Urinary bladder (tissue), 4 donors: ENCODE results near the gene FBRSL1. TPM values are rescaled to one million over a fixed set of nuclear protein-coding genes. Genes with fewer than 3 reads are reported as not detected.
A peak's percentile ranks its signal among the peaks of the same experiment; 100 is the strongest.
"Not testable (repeated sequence)": the region's sequence is repeated elsewhere in the genome, so short reads cannot be mapped to it uniquely, and the experiment has no call there.

Source experiments
- DNase-seq: peaks from one replicate; pipeline ENCODE4 v3.0.0-alpha.2; 2015; ENCODE audit errors: extremely low spot score
- H3K27ac ChIP-seq: one replicate; pipeline ENCODE4 v1.5.1; 2013; ENCODE audit warnings: low read depth, mild to moderate bottlenecking, moderate library complexity
- H3K36me3 ChIP-seq: one replicate; pipeline ENCODE4 v1.6.1; 2013; ENCODE audit warnings: mild to moderate bottlenecking, moderate library complexity; ENCODE audit not compliant: insufficient read depth
- H3K4me1 ChIP-seq: one replicate; pipeline ENCODE4 v1.6.1; 2013; ENCODE audit warnings: mild to moderate bottlenecking, moderate library complexity; ENCODE audit not compliant: insufficient read depth
- H3K4me3 ChIP-seq: one replicate; pipeline ENCODE4 v1.5.1; 2013; ENCODE audit warnings: low read depth, low read length
- WGBS: extraction: QIAGEN DNeasy Blood & Tissue Kit; methylation state at CpG from one replicate; pipeline ENCODE4 v1.1.7; 2013; 5-methylcytosine and 5-hydroxymethylcytosine counted together
- polyA plus RNA-seq: library from polyadenylated mRNA; stranded (reverse); fragments of 200-250 nt; gene quantifications from one replicate; pipeline ENCODE4 v1.2.3, GENCODE V29; 2013
- total RNA-seq: library from RNA; depleted of rRNA; stranded (reverse); fragments of >200 nt; gene quantifications from one replicate; pipeline ENCODE4 v1.2.3, GENCODE V29; 2014
- donor health status: healthy with polysubstance abuse.
- donor health status: healthy.

The FBRSL1 gene
- total RNA-seq (4.0 TPM), polyA plus RNA-seq (46.1 TPM)

- H3K4me1 ChIP-seq: peaks cover 3% of the 10 kb centered on the region
- DNase-seq: peak; percentile 58
Observed at GRCh38 chr12:132489602-132490266, at the start of gene FBRSL1. Gene FBRSL1, plus strand, starts transcription at chr12:132490151.

DNA sequence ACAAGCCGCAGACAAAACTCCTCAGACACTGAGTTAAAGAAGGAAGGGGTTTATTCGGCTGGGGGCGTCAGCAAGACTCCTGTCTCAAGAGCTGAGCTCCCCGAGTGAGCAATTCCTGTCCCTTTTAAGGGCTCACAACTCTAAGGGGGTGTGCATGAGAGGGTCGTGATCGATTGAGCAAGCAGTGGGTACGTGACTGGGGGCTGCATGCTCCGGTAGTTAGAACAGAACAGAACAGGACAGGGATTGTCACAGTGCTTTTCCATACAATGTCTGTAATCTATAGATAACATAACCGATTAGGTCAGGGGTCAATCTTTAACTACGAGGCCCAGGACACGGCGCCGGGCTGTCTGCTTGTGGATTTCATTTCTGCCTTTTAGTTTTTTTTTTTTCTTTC is 49.5 kb upstream of the FBRSL1 start:
- H3K4me1 ChIP-seq, H3K36me3 ChIP-seq, H3K4me3 ChIP-seq, DNase-seq, H3K27ac ChIP-seq: not testable (repeated sequence)
- 76% methylated on average over 13 of the region's 13 CpGs for WGBS

More at GRCh38 chr12:132489602-132490266, at the start of gene FBRSL1:
- Histone ChIP-seq H3K36me3 (no peaks in the 10 kb centered on the region), H3K4me3 (peak within 1 kb of the TSS; percentile 88), H3K27ac (peak within 1 kb of the TSS; percentile 72)
- WGBS: 2% methylated on average over 95 of the region's 96 CpGs

DNA sequence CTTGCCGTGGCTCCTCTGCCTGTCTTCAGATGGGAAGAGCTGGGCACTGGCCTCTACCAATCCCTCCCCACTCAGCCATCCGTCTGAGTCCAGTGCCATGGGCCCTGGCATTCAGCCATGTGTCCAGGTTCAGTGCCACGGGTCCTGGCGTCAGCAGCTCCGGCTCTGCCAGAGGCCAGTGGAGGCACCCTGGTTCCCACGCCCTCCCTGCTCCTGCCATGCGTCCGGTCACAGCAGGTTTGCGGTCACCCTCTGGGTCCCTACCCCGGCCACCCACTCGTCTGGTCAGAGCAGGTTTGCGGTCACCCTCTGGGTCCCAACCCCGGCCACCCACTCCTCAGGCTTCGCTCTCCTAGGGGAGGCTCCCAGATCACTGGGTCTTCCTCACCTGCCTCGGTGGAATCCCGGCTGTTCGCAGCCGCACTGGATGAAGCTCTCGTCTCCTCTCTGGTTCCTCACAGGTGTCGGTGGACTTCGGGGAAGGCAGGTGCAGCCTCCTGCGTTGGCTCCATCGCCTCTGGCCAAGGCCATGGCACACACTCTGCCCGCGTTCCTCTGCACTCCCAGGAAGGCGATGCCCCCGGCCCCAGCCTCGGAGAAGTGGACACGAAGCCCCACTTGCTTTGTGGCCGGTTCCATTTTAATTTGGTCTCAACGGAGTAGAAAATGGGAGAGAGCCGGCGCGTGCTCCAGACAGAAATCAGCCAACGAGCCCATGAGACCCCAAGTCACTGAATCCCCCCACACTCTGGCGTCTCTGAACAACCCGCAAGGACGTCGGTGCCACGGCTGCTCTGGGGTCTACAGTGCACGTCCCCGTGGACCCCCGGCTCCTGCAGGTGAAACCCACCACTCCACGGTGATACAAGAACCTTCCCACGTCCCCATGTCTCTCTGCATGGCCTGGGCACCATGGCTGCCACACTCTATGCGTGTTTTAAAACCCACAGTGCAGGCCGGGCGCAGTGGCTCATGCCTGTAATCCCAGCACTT is 47.8 kb upstream of the FBRSL1 start:
- Histone ChIP-seq H3K27ac (no peak overlapping the region), H3K4me1 (no peaks in the 10 kb centered on the region), H3K4me3 (no peak overlapping the region), H3K36me3 (no peaks in the 10 kb centered on the region)
- DNase-seq: no peak
- 93% methylated on average over 48 of the region's 48 CpGs for WGBS

DNA sequence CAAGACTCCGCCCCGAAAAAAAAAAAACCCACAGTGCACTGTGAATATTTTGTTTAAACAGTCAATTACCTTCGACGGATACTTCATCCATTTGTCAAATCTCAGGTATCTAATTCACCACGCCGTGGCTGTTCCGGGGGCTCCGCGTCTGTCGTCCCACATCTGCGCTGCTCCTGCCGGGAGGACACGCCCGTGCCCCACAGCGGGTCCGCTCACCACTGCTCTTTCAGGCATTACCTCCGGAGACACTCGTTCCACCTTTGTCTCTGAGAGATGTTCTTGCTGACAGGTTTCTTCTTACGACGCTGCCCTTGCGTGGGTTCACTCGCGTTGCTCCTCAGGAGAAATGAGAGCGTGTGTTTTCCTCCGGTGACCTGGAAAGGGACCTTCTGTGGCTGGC is 46.9 kb upstream of the FBRSL1 start:
- Histone ChIP-seq H3K27ac (no peak overlapping the region), H3K36me3 (no peaks in the 10 kb centered on the region), H3K4me3 (no peak overlapping the region), H3K4me1 (no peaks in the 10 kb centered on the region)
- DNase-seq: no peak
- 96% methylated on average over 25 of the region's 25 CpGs for WGBS

- Histone ChIP-seq H3K27ac (no peak overlapping the region), H3K4me3 (no peak overlapping the region), H3K4me1 (no peaks in the 10 kb centered on the region), H3K36me3 (no peaks in the 10 kb centered on the region)
- no peak for DNase-seq
- WGBS: 82% methylated on average over 18 of the region's 18 CpGs
Observed at GRCh38 chr12:132444283-132444682, 45.7 kb upstream of the FBRSL1 start.

GRCh38 chr12:132444957-132445883 is 44.7 kb upstream of the FBRSL1 start:
- Histone ChIP-seq H3K27ac (no peak overlapping the region), H3K4me1 (no peaks in the 10 kb centered on the region), H3K4me3 (no peak overlapping the region), H3K36me3 (no peaks in the 10 kb centered on the region)
- 64% methylated on average over 37 of the region's 37 CpGs for WGBS
- no peak for DNase-seq

DNA sequence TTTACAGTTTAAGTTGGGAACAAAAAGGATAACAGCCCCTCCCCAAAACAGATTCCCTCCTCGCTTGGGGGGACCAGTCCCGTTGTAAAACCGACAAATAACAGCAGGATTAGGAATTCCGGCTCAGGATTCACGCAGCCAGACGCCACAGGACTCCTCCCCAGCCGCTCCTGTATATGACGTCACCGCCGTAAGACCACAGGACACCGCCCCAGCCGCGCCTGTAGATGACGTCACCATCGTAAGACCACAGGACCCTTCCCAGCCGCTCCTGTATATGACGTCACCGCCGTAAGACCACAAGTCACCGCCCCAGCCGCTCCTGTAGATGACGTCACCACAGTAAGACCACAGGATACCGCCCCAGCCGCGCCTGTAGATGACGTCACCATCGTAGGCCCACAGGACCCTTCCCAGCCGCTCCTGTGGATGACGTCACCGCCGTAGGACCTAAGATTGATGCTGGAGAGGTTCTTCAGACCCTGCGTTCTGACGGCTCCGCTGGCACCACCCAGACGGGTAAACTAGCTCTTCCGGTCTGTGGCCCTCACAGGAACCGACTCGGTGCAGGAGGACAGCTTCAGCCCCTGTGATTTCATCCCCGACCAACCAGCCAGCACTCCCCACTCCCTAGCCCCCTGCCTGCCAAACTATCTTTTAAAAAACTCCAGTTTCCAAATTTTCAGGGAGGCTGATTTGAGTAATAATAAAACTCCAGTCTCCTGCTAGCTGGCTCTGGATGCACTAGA is 43.9 kb upstream of the FBRSL1 start:
- no peak overlapping the region for H3K27ac ChIP-seq
- DNase-seq: no peak
- WGBS: 50% methylated on average over 39 of the region's 39 CpGs
- no peaks in the 10 kb centered on the region for H3K4me1 ChIP-seq
- no peak overlapping the region for H3K4me3 ChIP-seq
- H3K36me3 ChIP-seq: no peaks in the 10 kb centered on the region

GRCh38 chr12:132446633-132447326 is 43.2 kb upstream of the FBRSL1 start:
- Histone ChIP-seq H3K27ac (no peak overlapping the region), H3K4me3 (no peak overlapping the region), H3K36me3 (no peaks in the 10 kb centered on the region), H3K4me1 (no peaks in the 10 kb centered on the region)
- WGBS: 84% methylated on average over 13 of the region's 13 CpGs
- DNase-seq: no peak

GRCh38 chr12:132447327-132447720 is 42.6 kb upstream of the FBRSL1 start:
- no peak overlapping the region for H3K27ac ChIP-seq
- 90% methylated on average over 14 of the region's 14 CpGs for WGBS
- H3K4me3 ChIP-seq: no peak overlapping the region
- no peaks in the 10 kb centered on the region for H3K36me3 ChIP-seq
- DNase-seq: no peak
- H3K4me1 ChIP-seq: no peaks in the 10 kb centered on the region

GRCh38 chr12:132447731-132448462 is 42.1 kb upstream of the FBRSL1 start:
- Histone ChIP-seq H3K4me1 (no peaks in the 10 kb centered on the region), H3K36me3 (no peaks in the 10 kb centered on the region), H3K4me3 (no peak overlapping the region), H3K27ac (no peak overlapping the region)
- no peak for DNase-seq
- 85% methylated on average over 23 of the region's 23 CpGs for WGBS

- Histone ChIP-seq H3K4me3 (no peak overlapping the region), H3K27ac (no peak overlapping the region), H3K4me1 (no peaks in the 10 kb centered on the region), H3K36me3 (no peaks in the 10 kb centered on the region)
- DNase-seq: no peak
- WGBS: 82% methylated on average over 10 of the region's 10 CpGs
Observed at GRCh38 chr12:132448463-132448820, 41.5 kb upstream of the FBRSL1 start.
